ENCODE measurements around the gene MLKL.
"Not testable (repeated sequence)": the region's sequence is repeated elsewhere in the genome, so short reads cannot be mapped to it uniquely, and the experiment has no call there.

Gene MLKL

GRCh38 chr16:74657870-74658642, 42.6 kb downstream of the MLKL start:
- no peaks in the 10 kb centered on the region for H3K9me3 ChIP-seq (ENCODE audit: low read length)
- H3K4me2 ChIP-seq (ENCODE audit: low read length): no peak overlapping the region
- H3K27me3 ChIP-seq (ENCODE audit: insufficient read depth, low read length): no peaks in the 10 kb centered on the region
- no peaks in the 10 kb centered on the region for H3F3A ChIP-seq (ENCODE audit: insufficient read depth, low read length)
- H2AFZ ChIP-seq (ENCODE audit: low read length): no peak overlapping the region
- peaks cover 85% of the 10 kb centered on the region for H3K36me3 ChIP-seq (ENCODE audit: insufficient read depth, low read length)
- no peak overlapping the region for H3K4me3 ChIP-seq (ENCODE audit: low read depth, low read length, poor library complexity, severe bottlenecking)
- no peak overlapping the region for H3K9ac ChIP-seq (ENCODE audit: low read length)
- H3K4me1 ChIP-seq (ENCODE audit: insufficient read depth, low read length, severe bottlenecking): no peaks in the 10 kb centered on the region
- peaks cover 76% of the 10 kb centered on the region for H3K79me2 ChIP-seq (ENCODE audit: insufficient read depth, low read length)
- H3K27ac ChIP-seq (ENCODE audit: low read depth, low read length, poor library complexity, severe bottlenecking): no peak overlapping the region
- H4K20me1 ChIP-seq (ENCODE audit: insufficient read depth, low read length): peaks cover 4% of the 10 kb centered on the region; the same call in 1 of the 2 replicates
- no peaks in the 10 kb centered on the region for H3K9me2 ChIP-seq (ENCODE audit: low read depth, low read length)
- no peak for TF ChIP-seq EZH2 (IDR thresholded peaks at IDR 0.05; ENCODE audit: borderline replicate concordance, low read length)
- no peak for TF ChIP-seq CTCF (IDR thresholded peaks at IDR 0.05; ENCODE audit: low read length)

- no peak overlapping the region for H3K4me2 ChIP-seq (ENCODE audit: low read length)
- no peaks in the 10 kb centered on the region for H3K9me3 ChIP-seq (ENCODE audit: low read length)
- TF ChIP-seq CTCF (IDR thresholded peaks at IDR 0.05; ENCODE audit: low read length) (no peak), EZH2 (IDR thresholded peaks at IDR 0.05; ENCODE audit: borderline replicate concordance, low read length) (no peak)
- no peaks in the 10 kb centered on the region for H3K9me2 ChIP-seq (ENCODE audit: low read depth, low read length)
- H3K4me3 ChIP-seq (ENCODE audit: low read depth, low read length, poor library complexity, severe bottlenecking): no peak overlapping the region
- no peaks in the 10 kb centered on the region for H3K4me1 ChIP-seq (ENCODE audit: insufficient read depth, low read length, severe bottlenecking)
- H3K27ac ChIP-seq (ENCODE audit: low read depth, low read length, poor library complexity, severe bottlenecking): no peak overlapping the region
- peaks cover 4% of the 10 kb centered on the region; the same call in 1 of the 2 replicates for H4K20me1 ChIP-seq (ENCODE audit: insufficient read depth, low read length)
- no peak overlapping the region for H2AFZ ChIP-seq (ENCODE audit: low read length)
- H3K27me3 ChIP-seq (ENCODE audit: insufficient read depth, low read length): no peaks in the 10 kb centered on the region
- H3K9ac ChIP-seq (ENCODE audit: low read length): no peak overlapping the region
- H3F3A ChIP-seq (ENCODE audit: insufficient read depth, low read length): 0 out of 2 replicates have a peak, but pooled peaks cover 6% of the 10 kb centered on the region
- peaks cover 85% of the 10 kb centered on the region for H3K36me3 ChIP-seq (ENCODE audit: insufficient read depth, low read length)
- peaks cover 64% of the 10 kb centered on the region for H3K79me2 ChIP-seq (ENCODE audit: insufficient read depth, low read length)
These were observed 46.1 kb downstream of the MLKL start for GRCh38 chr16:74654536-74655050.

GRCh38 chr16:74652883-74653282, 47.8 kb downstream of the MLKL start:
- peaks cover 47% of the 10 kb centered on the region for H3K79me2 ChIP-seq (ENCODE audit: insufficient read depth, low read length)
- H3K4me1 ChIP-seq (ENCODE audit: insufficient read depth, low read length, severe bottlenecking); H3K27me3 ChIP-seq (ENCODE audit: insufficient read depth, low read length); H3K27ac ChIP-seq (ENCODE audit: low read depth, low read length, poor library complexity, severe bottlenecking); H3K9me2 ChIP-seq (ENCODE audit: low read depth, low read length); H4K20me1 ChIP-seq (ENCODE audit: insufficient read depth, low read length); H2AFZ ChIP-seq (ENCODE audit: low read length); H3K4me2 ChIP-seq (ENCODE audit: low read length); H3K4me3 ChIP-seq (ENCODE audit: low read depth, low read length, poor library complexity, severe bottlenecking); H3F3A ChIP-seq (ENCODE audit: insufficient read depth, low read length); H3K9me3 ChIP-seq (ENCODE audit: low read length); H3K9ac ChIP-seq (ENCODE audit: low read length): not testable (repeated sequence)
- H3K36me3 ChIP-seq (ENCODE audit: insufficient read depth, low read length): peaks cover 84% of the 10 kb centered on the region

Data from OCI-LY1 (cell line).